Smooth muscle cell of the pulmonary artery (primary cell): Measurements from ENCODE around the gene UTP11. TPM values are rescaled to one million over a fixed set of nuclear protein-coding genes. Genes with fewer than 3 reads are reported as not detected.

Source experiments
- total RNA-seq: library from RNA; depleted of rRNA; stranded (reverse); fragments of >200 nt; gene quantifications from 2 replicates; pipeline ENCODE4 v1.2.3, GENCODE V29; 2014

The UTP11 gene
- total RNA-seq: 24.9 and 25.6 TPM in 2 replicates

GRCh38 chr1:38012363-38013226 lies at the start of gene UTP11:
Gene UTP11 (plus strand): TSS chr1:38012734. CDS start chr1:38012803, 69 bp downstream.

GRCh38 chr1:38005195-38006007 lies 7.1 kb upstream of the UTP11 start, which contains the start of gene FHL3:
Gene FHL3 (minus strand): TSS chr1:38005514. CDS start chr1:37999412, 6,102 bp downstream.

GRCh38 chr1:38046333-38046883 lies 33.9 kb downstream of the UTP11 start, which contains the start of gene POU3F1:
Gene POU3F1 (minus strand): TSS chr1:38046793. CDS start chr1:38046743, 50 bp downstream.

Other genes starting within 250 kb of the UTP11 start
- gene EPHA10, start 247.6 kb upstream of the UTP11 start, total RNA-seq: not detected in 2 replicates
- gene MANEAL, start 218.9 kb upstream of the UTP11 start, total RNA-seq: 1.1 and 1.3 TPM in 2 replicates
- gene C1orf122, start 204.9 kb upstream of the UTP11 start, total RNA-seq: 29.4 and 30.4 TPM in 2 replicates
- gene YRDC, start 204.5 kb upstream of the UTP11 start, total RNA-seq: 13.3 and 25.0 TPM in 2 replicates
- 6.6 and 6.9 TPM in 2 replicates for gene MTF1, start 153.1 kb upstream of the UTP11 start, total RNA-seq
- 23.3 and 30.0 TPM in 2 replicates for gene INPP5B, start 65.7 kb upstream of the UTP11 start, total RNA-seq
- 51.4 and 54.9 TPM in 2 replicates for gene SF3A3, start 22.7 kb upstream of the UTP11 start, total RNA-seq
- gene FHL3, start 7.2 kb upstream of the UTP11 start, total RNA-seq: 24.6 and 26.9 TPM in 2 replicates
- 0.03 TPM in 1 of 2 replicates, not detected in the other for gene POU3F1, start 34.1 kb downstream of the UTP11 start, total RNA-seq